PC-9 (cell line): ENCODE results near the gene OTULIN.

ENCODE experiments used
- CTCF ChIP-seq: fragments of 200-600 bp; sonication (generic); conservative IDR thresholded peaks from 2 replicates; pipeline ENCODE4 v1.6.1; 2017; ENCODE audit warnings: mixed run types, antibody characterized with exemption, mild to moderate bottlenecking, moderate library complexity
- EZH2 ChIP-seq: fragments of 200-600 bp; sonication (generic); IDR thresholded peaks from 2 replicates; pipeline ENCODE4 v1.8.0; 2017; ENCODE audit warnings: antibody characterized with exemption, low read depth

- TF ChIP-seq CTCF = no peak
- TF ChIP-seq EZH2 = no peak
These were observed 71.4 kb downstream of the OTULIN start for GRCh38 chr5:14735944-14736343.
